Right atrium auricular region (tissue), 2 donors: Measurements from ENCODE around the gene SLC19A1. TPM values are rescaled to one million over a fixed set of nuclear protein-coding genes. Genes with fewer than 3 reads are reported as not detected.

ENCODE experiments used
- DNase-seq: peaks from one replicate; pipeline ENCODE4 v3.0.0-alpha.2; 2019; ENCODE audit warnings: low spot score
- H3K27ac ChIP-seq, 2 donors: fragments of 200-600 bp; sonication (generic); 1 replicate in 1 of 2; 2 replicates in 1 of 2; pipeline ENCODE4 v1.5.1; 2016 to 2019
- H3K27me3 ChIP-seq, 2 donors: fragments of 200-600 bp; sonication (generic); one replicate each; pipeline versions ENCODE4 v1.5.1 to v1.6.0; 2017 to 2019
- H3K36me3 ChIP-seq: fragments of 200-600 bp; sonication (generic); one replicate; pipeline ENCODE4 v1.5.1; 2016
- H3K4me1 ChIP-seq, 2 donors: fragments of 200-600 bp; sonication (generic); one replicate each; pipeline versions ENCODE4 v1.5.1 to v1.6.0; 2017 to 2019
- H3K4me3 ChIP-seq, 2 donors: fragments of 200-600 bp; sonication (generic); 1 replicate in 1 of 2; 2 replicates in 1 of 2; pipeline ENCODE4 v1.5.1; 2017 to 2019; ENCODE audit warnings: mild to moderate bottlenecking in 1 of 2, moderate library complexity in 1 of 2
- H3K9me3 ChIP-seq, 2 donors: fragments of 200-600 bp; sonication (generic); one replicate each; pipeline ENCODE4 v1.5.1; 2019
- CTCF ChIP-seq, 2 donors: fragments of 200-600 bp; sonication (generic); IDR thresholded peaks; one replicate each; pipeline ENCODE4 v1.5.1; 2019; ENCODE audit warnings: antibody characterized with exemption in 2 of 2
- total RNA-seq, 2 donors: library from RNA; depleted of rRNA; stranded (reverse); fragments of >200 nt; gene quantifications; one replicate each; pipeline ENCODE4 v1.1.0, GENCODE V29; 2016

Gene SLC19A1
- total RNA-seq, 2 donors from 2014 or later, result 2.2 to 5.3 TPM

- no peak for DNase-seq
Observed at GRCh38 chr21:45486443-45487160, 55.6 kb downstream of the SLC19A1 start.

GRCh38 chr21:45485686-45486442, 56.4 kb downstream of the SLC19A1 start:
- Histone ChIP-seq H3K4me3 (no peak overlapping the region), H3K4me1 (no peaks in the 10 kb centered on the region), H3K36me3 (peaks cover 32% of the 10 kb centered on the region), H3K9me3 (no peaks in the 10 kb centered on the region), H3K27me3 (no peaks in the 10 kb centered on the region), H3K27ac (no peak overlapping the region)
- no peak for TF ChIP-seq CTCF (IDR thresholded peaks at IDR 0.05)
- DNase-seq, result no peak

More at GRCh38 chr21:45486443-45487160, 55.6 kb downstream of the SLC19A1 start:
- Histone ChIP-seq H3K27ac (no peak overlapping the region), H3K4me3 (no peak overlapping the region), H3K27me3 (no peaks in the 10 kb centered on the region), H3K4me1 (no peaks in the 10 kb centered on the region), H3K36me3 (peaks cover 30% of the 10 kb centered on the region), H3K9me3 (no peaks in the 10 kb centered on the region)
- TF ChIP-seq CTCF (IDR thresholded peaks at IDR 0.05), result no peak

GRCh38 chr21:45484318-45484717, 57.9 kb downstream of the SLC19A1 start:
- Histone ChIP-seq H3K4me3 (no peak overlapping the region), H3K36me3 (peaks cover 38% of the 10 kb centered on the region), H3K9me3 (no peaks in the 10 kb centered on the region), H3K27me3 (no peaks in the 10 kb centered on the region), H3K4me1 (no peaks in the 10 kb centered on the region), H3K27ac (no peak overlapping the region)
- no peak for TF ChIP-seq CTCF (IDR thresholded peaks at IDR 0.05)
- no peak for DNase-seq

GRCh38 chr21:45482899-45483821, 59.1 kb downstream of the SLC19A1 start:
- no peak for DNase-seq
- H3K27ac ChIP-seq, result no peak overlapping the region

More at GRCh38 chr21:45482899-45483821, 59.1 kb downstream of the SLC19A1 start:
- no peak for TF ChIP-seq CTCF (IDR thresholded peaks at IDR 0.05)
- H3K36me3 ChIP-seq, result peaks cover 44% of the 10 kb centered on the region
- H3K27me3 ChIP-seq, result no peaks in the 10 kb centered on the region
- no peaks in the 10 kb centered on the region for H3K9me3 ChIP-seq
- H3K4me1 ChIP-seq, result peaks cover 0 to under 1% of the 10 kb centered on the region in 2 donors
- H3K4me3 ChIP-seq, result no peak overlapping the region
